Effector memory CD8-positive, alpha-beta T cell (primary cell): ENCODE data around the gene FAM13B.

Experiments used
- ATAC-seq: fragments of 150-1000 bp; cut with Tn5 transposase; replicated peaks from 2 replicates; pipeline ENCODE4 v1.10.0; 2021; ENCODE audit warnings: mild to moderate bottlenecking, moderate library complexity
- DNase-seq, 3 experiments: peaks; one replicate each; pipeline ENCODE4 v3.0.0; 2021
- H3K27ac Mint-ChIP-seq, 2 donors: one replicate each; pipeline ENCODE4 v1.8.0; 2022; ENCODE audit warnings: mild to moderate bottlenecking in 2 of 2, mixed read lengths in 2 of 2, moderate library complexity in 2 of 2
- H3K27me3 Mint-ChIP-seq, 2 donors: one replicate each; pipeline ENCODE4 v1.8.0; 2022; ENCODE audit warnings: mixed read lengths in 2 of 2
- H3K36me3 Mint-ChIP-seq: one replicate; pipeline ENCODE4 v1.8.0; 2022; ENCODE audit warnings: mild to moderate bottlenecking, moderate library complexity, mixed read lengths; ENCODE audit not compliant: insufficient read depth
- H3K4me1 Mint-ChIP-seq, 2 donors: one replicate each; pipeline ENCODE4 v1.8.0; 2022; ENCODE audit warnings: low read depth in 2 of 2, mixed read lengths in 2 of 2
- H3K4me3 Mint-ChIP-seq, 2 donors: one replicate each; pipeline ENCODE4 v1.8.0; 2022; ENCODE audit warnings: mild to moderate bottlenecking in 2 of 2, mixed read lengths in 2 of 2, moderate library complexity in 2 of 2
- H3K9me3 Mint-ChIP-seq, 2 donors: one replicate each; pipeline ENCODE4 v1.8.0; 2022; ENCODE audit warnings: mixed read lengths in 2 of 2

FAM13B gene

DNA sequence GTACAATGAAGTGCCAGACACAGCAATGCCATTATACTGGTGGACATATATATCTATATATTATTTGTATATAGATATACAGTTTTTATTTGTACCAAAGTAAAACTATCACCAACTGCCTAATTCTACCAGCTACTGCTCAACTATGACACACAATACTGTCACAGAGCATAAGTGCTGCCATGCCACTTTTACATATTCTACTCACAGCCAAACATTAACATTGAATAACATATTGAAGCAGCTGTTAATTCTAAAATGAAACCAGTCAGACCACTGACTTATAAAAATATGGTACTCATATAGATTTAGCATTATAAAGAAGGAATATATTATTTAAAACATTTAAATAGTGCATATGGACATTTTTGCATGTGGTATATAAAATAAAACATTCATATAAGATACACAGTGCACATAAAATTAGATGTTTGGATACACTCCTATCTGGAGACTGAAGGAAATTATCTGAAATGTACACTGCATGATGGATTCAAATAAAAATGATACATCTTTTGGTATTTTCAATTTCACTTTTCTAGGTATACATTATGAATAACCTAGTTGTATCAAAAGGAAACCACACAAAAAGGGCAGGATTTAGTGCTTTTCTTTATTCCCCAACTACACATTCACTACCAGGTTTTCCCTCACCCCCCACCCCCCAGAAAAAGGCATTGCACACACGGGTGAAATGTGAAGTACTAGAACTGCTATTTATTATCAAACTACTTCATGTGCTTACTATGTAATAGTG is 94.7 kb downstream of the FAM13B start:
- Mint-ChIP-seq H3K27ac (no peak overlapping the region), H3K36me3 (peaks cover 50% of the 10 kb centered on the region), H3K4me1 (peaks cover 0 to 6% of the 10 kb centered on the region in 2 donors), H3K27me3 (no peaks in the 10 kb centered on the region), H3K4me3 (no peak overlapping the region), H3K9me3 (no peaks in the 10 kb centered on the region)
- no peak for ATAC-seq
- no peak for DNase-seq

DNA sequence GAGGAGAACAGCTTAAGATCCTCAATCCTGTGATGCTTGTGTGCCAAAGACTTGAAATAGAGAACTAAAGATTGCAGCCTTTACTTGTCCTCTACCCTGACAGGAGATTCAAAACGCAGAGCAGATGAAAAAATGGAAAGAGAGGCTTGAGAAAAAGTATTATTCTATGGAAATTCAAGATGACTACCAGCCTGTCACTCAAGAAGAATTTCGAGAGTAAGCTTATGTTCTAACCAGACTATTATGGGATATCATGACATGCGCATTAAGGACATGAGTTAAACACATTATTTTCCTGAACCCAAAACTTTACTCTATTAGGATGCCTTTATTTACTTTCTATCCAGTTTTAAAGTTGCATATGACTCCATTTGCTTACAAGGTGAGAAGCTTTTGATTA is 97.2 kb downstream of the FAM13B start:
- no peak overlapping the region for H3K4me3 Mint-ChIP-seq
- peaks cover 25% of the 10 kb centered on the region for H3K36me3 Mint-ChIP-seq
- peaks cover 0 to 9% of the 10 kb centered on the region in 2 donors for H3K4me1 Mint-ChIP-seq
- DNase-seq = no peak
- no peaks in the 10 kb centered on the region for H3K27me3 Mint-ChIP-seq
- no peak for ATAC-seq
- peak overlapping the region; percentile 57 to 64 for H3K27ac Mint-ChIP-seq
- H3K9me3 Mint-ChIP-seq = no peaks in the 10 kb centered on the region

DNA sequence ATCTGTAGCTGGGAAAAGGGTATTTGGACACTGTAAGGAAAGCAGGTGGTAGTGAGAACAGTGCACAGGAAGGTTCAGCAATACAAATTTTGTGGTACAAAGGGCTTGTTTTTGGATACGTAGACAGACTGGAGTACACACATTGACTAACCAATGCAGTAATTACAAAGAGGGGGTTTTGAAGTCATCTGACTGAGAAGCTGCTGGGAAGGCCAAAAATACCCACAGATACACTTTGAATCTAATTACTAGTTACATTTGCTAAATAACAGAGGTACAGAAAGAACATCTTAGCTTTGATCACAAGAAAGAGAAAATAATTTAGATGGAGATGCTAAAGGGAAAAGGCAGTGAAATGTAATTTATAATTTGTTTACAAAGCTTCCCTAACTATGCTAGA is 97.7 kb downstream of the FAM13B start:
- Mint-ChIP-seq H3K4me3 (no peak overlapping the region), H3K9me3 (no peaks in the 10 kb centered on the region), H3K36me3 (peaks cover 24% of the 10 kb centered on the region), H3K27me3 (no peaks in the 10 kb centered on the region), H3K4me1 (peaks cover 0 to 10% of the 10 kb centered on the region in 2 donors), H3K27ac (peak overlapping the region; percentile 57 to 64)
- DNase-seq = no peak
- no peak for ATAC-seq

DNA sequence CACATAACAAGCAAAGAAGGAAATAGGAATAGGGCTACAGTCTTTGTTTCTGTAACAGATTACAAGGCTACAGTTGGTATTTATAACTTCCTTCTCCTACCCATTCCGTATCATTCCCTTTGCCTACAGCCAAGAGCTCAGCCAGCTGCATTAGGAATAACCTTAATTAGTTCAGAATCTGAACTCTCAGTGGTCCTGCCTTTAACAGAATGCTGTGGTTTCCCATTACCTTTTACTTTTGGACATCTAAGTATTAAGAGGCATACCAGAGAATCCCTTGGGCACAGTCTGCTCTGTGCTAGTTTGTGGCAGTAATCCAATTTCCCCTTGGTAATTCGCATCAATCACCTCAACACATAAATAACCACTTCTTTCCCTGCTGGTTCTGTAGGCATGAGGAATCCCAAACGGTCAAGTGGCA is 99.4 kb downstream of the FAM13B start:
- peaks cover 13% of the 10 kb centered on the region for H3K36me3 Mint-ChIP-seq
- no peaks in the 10 kb centered on the region for H3K9me3 Mint-ChIP-seq
- H3K4me1 Mint-ChIP-seq = peaks cover 0 to 10% of the 10 kb centered on the region in 2 donors
- no peak overlapping the region for H3K4me3 Mint-ChIP-seq
- no peak overlapping the region for H3K27ac Mint-ChIP-seq
- ATAC-seq = no peak
- no peak for DNase-seq
- no peaks in the 10 kb centered on the region for H3K27me3 Mint-ChIP-seq

DNA sequence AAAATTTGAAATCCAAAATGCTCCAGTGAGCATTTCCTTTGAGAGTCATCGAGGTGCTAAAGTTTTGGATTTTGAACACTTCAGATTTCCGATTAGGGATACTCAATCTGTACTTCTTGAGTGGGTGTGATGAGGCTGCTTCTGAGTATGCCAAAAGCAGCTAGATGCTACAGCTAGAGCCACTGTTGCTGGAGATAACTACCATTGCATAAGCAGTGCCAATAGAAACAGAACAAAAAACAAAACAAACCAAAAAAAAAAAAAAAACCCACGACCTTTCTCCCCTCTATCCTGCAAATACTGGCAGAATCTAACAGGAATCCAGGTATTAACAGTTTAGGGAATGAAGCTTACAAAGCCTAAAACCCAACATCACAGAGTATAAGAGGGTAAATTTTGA is 100.1 kb downstream of the FAM13B start:
- Mint-ChIP-seq H3K27me3 (no peaks in the 10 kb centered on the region), H3K4me1 (peaks cover 0 to 10% of the 10 kb centered on the region in 2 donors), H3K9me3 (no peaks in the 10 kb centered on the region), H3K36me3 (peaks cover 15% of the 10 kb centered on the region), H3K27ac (no peak overlapping the region), H3K4me3 (no peak overlapping the region)
- DNase-seq = no peak
- no peak for ATAC-seq

DNA sequence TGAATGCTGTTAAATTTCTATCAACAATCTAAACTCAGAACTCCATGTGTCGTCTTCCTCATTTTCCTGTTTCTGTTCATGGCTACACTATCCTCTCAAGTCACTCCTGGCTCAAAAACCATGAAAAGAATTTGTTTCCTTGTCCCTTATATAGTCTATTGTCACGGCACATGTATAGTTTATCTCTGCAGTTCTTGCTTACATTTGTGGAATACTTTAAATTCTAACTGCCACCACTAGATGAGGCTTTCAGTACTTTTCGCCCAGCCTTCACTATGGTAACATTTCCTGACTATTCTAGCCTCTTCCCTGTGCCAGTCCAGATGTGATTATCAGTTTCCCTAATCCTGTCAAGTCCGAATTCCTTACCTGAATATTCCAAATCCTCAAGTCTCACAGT is 109.0 kb downstream of the FAM13B start:
- H3K4me1 Mint-ChIP-seq = no peaks in the 10 kb centered on the region
- H3K27me3 Mint-ChIP-seq = no peaks in the 10 kb centered on the region
- ATAC-seq (no peak), DNase-seq (no peak)
- H3K9me3 Mint-ChIP-seq = no peaks in the 10 kb centered on the region
- H3K36me3 Mint-ChIP-seq = peaks cover 12% of the 10 kb centered on the region
- no peak overlapping the region for H3K4me3 Mint-ChIP-seq
- H3K27ac Mint-ChIP-seq = no peak overlapping the region

DNA sequence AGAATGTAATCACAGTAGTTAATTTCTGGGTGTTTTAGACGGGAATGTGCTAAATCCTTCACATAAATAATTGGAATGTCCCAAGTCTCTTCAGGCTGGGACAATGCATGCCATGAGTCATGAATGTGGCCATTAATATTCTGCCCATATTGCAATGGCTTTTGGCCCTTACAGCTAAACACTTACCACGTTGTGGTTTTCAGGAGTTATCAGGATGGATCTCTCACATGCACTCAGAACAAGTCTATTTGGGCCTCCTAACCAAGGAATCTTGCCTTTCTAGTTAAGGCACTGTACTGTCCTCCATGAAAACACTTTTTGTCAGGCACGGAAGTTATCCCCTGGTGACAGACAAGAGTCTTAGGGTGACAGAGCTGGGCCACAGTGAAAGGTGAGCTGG is 110.9 kb downstream of the FAM13B start:
- ATAC-seq (no peak), DNase-seq (no peak)
- Mint-ChIP-seq H3K27ac (no peak overlapping the region), H3K27me3 (peaks cover 0 to 5% of the 10 kb centered on the region in 2 donors), H3K4me3 (no peak overlapping the region), H3K36me3 (peaks cover 6% of the 10 kb centered on the region), H3K4me1 (no peaks in the 10 kb centered on the region), H3K9me3 (peaks cover 1 to 9% of the 10 kb centered on the region in 2 donors)

DNA sequence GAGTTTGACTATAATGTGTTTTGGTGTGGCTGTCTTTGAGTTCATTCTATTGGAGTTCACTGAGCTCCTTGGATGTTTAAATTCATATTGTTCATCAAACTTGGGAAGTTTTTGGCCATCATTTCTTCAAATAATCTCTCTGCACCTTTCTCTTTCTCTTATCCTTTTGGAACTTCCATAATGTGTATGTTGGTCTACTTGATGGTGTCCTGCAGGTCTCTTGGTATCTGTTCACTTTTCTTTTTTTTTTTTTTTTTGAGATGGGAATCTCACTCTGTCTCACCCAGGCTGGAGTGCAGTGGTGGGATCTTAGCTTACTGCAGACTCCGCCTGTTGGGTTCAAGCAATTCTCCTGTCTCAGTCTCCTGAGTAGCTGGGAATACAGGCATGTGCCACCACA is 116.0 kb downstream of the FAM13B start:
- Mint-ChIP-seq H3K9me3 (peaks cover 1 to 12% of the 10 kb centered on the region in 2 donors), H3K27me3 (peaks cover 0 to 7% of the 10 kb centered on the region in 2 donors), H3K36me3 (no peaks in the 10 kb centered on the region), H3K4me3 (no peak overlapping the region), H3K4me1 (no peaks in the 10 kb centered on the region), H3K27ac (no peak overlapping the region)
- DNase-seq (no peak), ATAC-seq (no peak)

DNA sequence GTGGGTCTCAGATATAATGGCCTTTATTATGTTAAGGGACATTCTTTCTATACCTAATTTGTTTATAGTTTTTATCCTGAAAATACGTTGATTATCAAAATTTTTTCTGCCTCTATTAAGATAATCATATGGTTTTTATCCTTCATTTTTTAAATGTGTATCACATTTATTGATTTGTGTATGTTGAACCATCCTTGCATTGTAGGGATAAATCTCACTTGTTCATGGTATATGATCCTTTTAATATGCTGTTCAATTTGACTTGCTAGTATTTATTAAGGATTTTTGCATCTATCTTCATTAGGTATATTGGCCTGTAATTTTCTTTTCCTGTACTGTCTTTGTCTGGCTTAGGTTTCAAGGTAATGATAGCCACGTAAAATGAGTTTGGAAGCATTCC is 118.1 kb downstream of the FAM13B start:
- H3K4me1 Mint-ChIP-seq = no peaks in the 10 kb centered on the region
- no peak overlapping the region for H3K27ac Mint-ChIP-seq
- H3K4me3 Mint-ChIP-seq = no peak overlapping the region
- no peaks in the 10 kb centered on the region for H3K36me3 Mint-ChIP-seq
- H3K9me3 Mint-ChIP-seq = peaks cover 1 to 12% of the 10 kb centered on the region in 2 donors
- no peak for ATAC-seq
- peaks cover 7 to 14% of the 10 kb centered on the region in 2 donors for H3K27me3 Mint-ChIP-seq
- DNase-seq = no peak

DNA sequence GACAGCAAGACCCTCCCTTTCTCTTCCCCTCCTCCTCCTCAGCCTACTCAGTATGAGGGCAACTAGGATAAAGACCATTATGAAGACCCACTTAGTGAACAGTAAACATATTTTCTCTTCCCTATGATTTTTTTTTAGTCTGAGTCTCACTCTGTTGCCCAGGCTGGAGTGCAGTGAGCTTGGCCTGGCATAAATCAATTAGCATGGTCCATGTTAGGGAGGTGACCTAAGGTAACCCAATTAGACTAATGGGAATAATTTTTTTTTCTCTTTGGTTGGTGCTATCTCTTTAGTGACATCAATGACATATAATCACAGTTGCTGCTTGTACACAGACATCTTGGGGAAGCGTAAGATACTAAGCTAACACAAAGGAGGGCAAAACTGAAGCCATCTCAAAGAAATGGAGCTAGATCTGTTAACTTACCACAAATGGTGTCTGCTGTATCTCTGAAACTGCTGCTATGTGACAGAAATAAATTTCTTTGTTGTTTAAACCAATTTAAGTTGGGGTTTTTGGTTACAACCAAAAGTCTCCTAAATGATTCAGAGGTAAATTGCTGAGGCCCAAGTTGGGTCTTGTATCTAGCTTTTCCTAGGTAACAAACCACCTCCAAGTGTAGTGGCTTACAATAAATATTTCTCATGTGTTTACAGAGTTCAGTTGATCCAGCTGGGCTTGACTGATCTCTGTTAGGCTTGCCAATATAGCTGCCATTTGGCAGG is 130.3 kb downstream of the FAM13B start:
- H3K4me1 Mint-ChIP-seq = no peaks in the 10 kb centered on the region

DNA sequence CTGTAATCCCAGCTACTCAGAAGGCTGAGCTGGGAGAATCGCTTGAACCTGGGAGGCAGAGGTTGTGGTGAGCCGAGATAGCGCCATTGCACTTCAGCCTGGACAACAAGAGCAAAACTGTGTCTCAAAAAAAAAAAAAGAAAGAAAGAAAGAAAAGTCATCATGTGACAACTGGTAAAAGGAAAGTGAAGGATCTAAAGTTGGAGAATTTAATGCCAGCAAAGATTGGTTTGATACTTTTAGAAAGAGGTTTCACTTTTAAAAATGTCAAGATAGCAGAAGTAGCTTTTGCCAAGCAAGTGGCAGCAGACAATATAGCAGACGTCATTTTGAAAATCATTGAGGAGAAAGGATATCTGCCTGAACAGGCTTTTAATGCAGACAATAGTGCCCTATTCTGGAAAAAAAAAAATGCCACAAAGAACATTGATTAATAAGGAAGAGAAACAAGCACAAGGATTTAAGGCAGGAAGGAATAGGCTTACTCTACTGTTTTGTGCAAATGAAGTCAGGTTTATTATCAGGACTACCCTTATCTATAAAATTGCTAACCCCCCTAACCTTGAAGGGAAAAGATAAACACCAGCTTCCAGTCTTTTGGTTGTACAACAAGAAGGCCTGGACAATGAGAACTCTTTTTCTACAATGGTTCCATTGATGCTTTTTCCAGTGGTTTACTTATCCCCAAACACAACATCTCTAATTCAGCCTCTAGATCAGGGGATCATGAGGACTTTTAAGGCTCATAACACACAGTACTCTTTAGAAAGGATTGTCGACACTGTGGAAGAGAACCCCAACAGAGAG is 131.7 kb downstream of the FAM13B start:
- ATAC-seq = no peak
- Mint-ChIP-seq H3K27me3 (peaks cover 5 to 35% of the 10 kb centered on the region in 2 donors), H3K4me1 (no peaks in the 10 kb centered on the region), H3K9me3 (no peaks in the 10 kb centered on the region), H3K27ac (no peak overlapping the region), H3K36me3 (no peaks in the 10 kb centered on the region), H3K4me3 (no peak overlapping the region)
- no peak for DNase-seq

More for the DNA sequence above, 130.3 kb downstream of the FAM13B start:
- Mint-ChIP-seq H3K27ac (no peak overlapping the region), H3K9me3 (no peaks in the 10 kb centered on the region), H3K36me3 (no peaks in the 10 kb centered on the region), H3K27me3 (peaks cover 5 to 35% of the 10 kb centered on the region in 2 donors), H3K4me3 (no peak overlapping the region)
- no peak for ATAC-seq
- DNase-seq = no peak

DNA sequence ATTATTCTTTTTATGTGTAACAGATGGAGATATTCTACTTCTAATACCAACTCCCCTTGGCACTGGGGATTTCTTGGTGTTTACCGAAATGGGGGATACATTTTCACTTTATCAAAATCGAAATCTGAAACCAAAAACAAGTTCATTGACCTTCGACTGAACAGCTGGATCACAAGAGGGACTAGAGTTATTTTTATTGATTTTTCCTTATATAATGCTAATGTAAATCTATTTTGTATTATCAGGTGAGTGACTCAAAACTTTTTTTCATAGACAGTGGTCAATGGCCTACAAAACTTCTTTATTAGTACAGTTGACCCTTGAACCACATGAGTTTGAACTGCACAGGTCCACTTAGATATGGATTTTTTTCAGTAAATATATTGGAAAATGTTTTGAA is 133.4 kb downstream of the FAM13B start:
- H3K4me1 Mint-ChIP-seq = no peaks in the 10 kb centered on the region
- no peak for ATAC-seq
- H3K27me3 Mint-ChIP-seq = peaks cover 5 to 43% of the 10 kb centered on the region in 2 donors
- DNase-seq = no peak
- H3K9me3 Mint-ChIP-seq = no peaks in the 10 kb centered on the region
- H3K27ac Mint-ChIP-seq = no peak overlapping the region
- H3K4me3 Mint-ChIP-seq = no peak overlapping the region
- no peaks in the 10 kb centered on the region for H3K36me3 Mint-ChIP-seq

DNA sequence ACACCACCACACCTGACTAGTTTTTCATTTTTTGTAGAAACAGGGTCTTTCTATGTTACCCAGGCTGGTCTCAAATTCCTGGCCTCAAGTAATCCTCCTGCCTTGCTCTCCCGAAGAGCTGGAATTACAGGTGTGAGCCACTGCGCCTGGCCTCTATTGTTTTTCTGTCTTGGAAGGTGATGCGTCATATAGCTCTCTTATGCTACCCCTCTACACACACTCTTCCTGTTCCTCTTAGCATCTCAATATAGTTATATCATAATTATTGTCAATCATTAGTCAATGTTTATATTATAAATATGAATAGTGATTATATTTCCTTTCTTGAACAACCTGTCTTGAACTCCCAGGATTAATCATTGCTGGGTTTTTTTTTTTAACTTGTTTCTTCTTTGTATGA is 136.3 kb downstream of the FAM13B start:
- no peak overlapping the region for H3K4me3 Mint-ChIP-seq
- no peak overlapping the region for H3K27ac Mint-ChIP-seq
- H3K4me1 Mint-ChIP-seq = no peaks in the 10 kb centered on the region
- no peaks in the 10 kb centered on the region for H3K9me3 Mint-ChIP-seq
- ATAC-seq (no peak), DNase-seq (no peak)
- no peaks in the 10 kb centered on the region for H3K36me3 Mint-ChIP-seq
- peaks cover 13 to 33% of the 10 kb centered on the region in 2 donors for H3K27me3 Mint-ChIP-seq
